PFSK-1 (cell line): ENCODE results near the gene APBB2.

ENCODE experiments used
- FOXP2 ChIP-seq: optimal IDR thresholded peaks from 2 replicates; pipeline ENCODE3; 2011; ENCODE audit warnings: borderline replicate concordance, control low read depth, inconsistent platforms; ENCODE audit not compliant: insufficient read depth; ENCODE audit errors: extremely low read length, extremely low read depth
- POLR2AphosphoS5 ChIP-seq: IDR thresholded peaks from 2 replicates; pipeline ENCODE4 v1.6.1; 2012; ENCODE audit warnings: low read depth, mild to moderate bottlenecking, control low read depth, low read length, moderate library complexity
- SIN3A ChIP-seq: IDR thresholded peaks from 2 replicates; pipeline ENCODE4 v1.6.1; 2012; ENCODE audit warnings: mild to moderate bottlenecking, low read length, moderate library complexity, borderline replicate concordance; ENCODE audit not compliant: insufficient read depth
- TAF1 ChIP-seq: IDR thresholded peaks from 2 replicates; pipeline ENCODE4 v1.6.1; 2012; ENCODE audit warnings: low read length, control low read depth, borderline replicate concordance; ENCODE audit not compliant: insufficient read depth
- TF ChIP-seq, protein P1 (sequence below), 2 experiments: IDR thresholded peaks; 2 replicates each; pipeline versions ENCODE4 v1.6.1 to v1.8.0; 2011 to 2012; ENCODE audit warnings: low read depth in 2 of 2, low read length in 2 of 2, control low read depth in 1 of 2, inconsistent platforms in 1 of 2, mild to moderate bottlenecking in 1 of 2, moderate library complexity in 1 of 2; ENCODE audit not compliant: insufficient read depth in 1 of 2

Gene APBB2

DNA sequence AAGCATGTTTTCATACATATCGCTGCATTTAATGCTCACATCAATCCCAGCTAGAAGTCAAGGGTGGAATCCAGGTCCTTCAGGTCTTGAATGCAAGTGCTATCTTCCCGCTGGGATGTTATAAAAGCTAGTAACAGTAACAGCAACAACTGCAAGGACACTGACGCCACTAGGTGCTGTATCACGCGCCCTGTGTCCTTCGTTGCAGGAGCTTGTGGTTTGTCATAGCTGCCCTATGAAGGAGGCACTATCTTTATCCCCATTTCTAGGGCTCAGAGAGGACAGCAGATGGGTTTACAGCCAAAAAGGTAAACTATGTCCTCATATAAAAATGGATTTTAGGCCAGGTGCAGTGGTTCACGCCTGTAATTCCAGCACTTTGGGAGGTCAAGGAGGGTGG, 261.7 kb downstream of the APBB2 start:
- no peak for TF ChIP-seq SIN3A
- no peak for TF ChIP-seq POLR2AphosphoS5
- TF ChIP-seq FOXP2, result no peak
- TF ChIP-seq TAF1, result no peak
- TF ChIP-seq, protein P1, sequence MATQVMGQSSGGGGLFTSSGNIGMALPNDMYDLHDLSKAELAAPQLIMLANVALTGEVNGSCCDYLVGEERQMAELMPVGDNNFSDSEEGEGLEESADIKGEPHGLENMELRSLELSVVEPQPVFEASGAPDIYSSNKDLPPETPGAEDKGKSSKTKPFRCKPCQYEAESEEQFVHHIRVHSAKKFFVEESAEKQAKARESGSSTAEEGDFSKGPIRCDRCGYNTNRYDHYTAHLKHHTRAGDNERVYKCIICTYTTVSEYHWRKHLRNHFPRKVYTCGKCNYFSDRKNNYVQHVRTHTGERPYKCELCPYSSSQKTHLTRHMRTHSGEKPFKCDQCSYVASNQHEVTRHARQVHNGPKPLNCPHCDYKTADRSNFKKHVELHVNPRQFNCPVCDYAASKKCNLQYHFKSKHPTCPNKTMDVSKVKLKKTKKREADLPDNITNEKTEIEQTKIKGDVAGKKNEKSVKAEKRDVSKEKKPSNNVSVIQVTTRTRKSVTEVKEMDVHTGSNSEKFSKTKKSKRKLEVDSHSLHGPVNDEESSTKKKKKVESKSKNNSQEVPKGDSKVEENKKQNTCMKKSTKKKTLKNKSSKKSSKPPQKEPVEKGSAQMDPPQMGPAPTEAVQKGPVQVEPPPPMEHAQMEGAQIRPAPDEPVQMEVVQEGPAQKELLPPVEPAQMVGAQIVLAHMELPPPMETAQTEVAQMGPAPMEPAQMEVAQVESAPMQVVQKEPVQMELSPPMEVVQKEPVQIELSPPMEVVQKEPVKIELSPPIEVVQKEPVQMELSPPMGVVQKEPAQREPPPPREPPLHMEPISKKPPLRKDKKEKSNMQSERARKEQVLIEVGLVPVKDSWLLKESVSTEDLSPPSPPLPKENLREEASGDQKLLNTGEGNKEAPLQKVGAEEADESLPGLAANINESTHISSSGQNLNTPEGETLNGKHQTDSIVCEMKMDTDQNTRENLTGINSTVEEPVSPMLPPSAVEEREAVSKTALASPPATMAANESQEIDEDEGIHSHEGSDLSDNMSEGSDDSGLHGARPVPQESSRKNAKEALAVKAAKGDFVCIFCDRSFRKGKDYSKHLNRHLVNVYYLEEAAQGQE (IDR thresholded peaks at IDR 0.05; ENCODE audit: insufficient read depth in 1 of 2, low read depth in 2 of 2, low read length in 2 of 2), result no peak

DNA sequence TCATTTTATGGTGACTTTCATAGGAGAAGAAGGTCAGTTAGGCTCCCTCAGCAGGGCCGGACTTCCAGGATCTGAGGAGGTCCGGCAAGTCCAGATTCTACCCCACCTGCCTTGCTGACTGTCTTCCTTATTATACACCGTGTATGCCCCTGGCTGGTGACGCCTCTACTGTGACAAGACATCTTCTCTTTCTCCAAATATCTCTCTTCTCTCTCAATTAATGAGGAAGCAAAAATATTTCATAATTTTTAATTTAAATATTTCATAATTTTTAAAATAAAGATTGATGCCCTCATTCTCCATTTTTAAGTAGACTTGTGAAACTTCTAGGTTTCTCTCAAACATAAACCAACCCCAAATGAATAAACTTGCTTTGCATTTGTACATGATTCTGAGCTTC, 262.1 kb downstream of the APBB2 start:
- TF ChIP-seq POLR2AphosphoS5, result no peak
- TF ChIP-seq TAF1, result no peak
- TF ChIP-seq, protein P1 (IDR thresholded peaks at IDR 0.05; ENCODE audit: insufficient read depth in 1 of 2, low read depth in 2 of 2, low read length in 2 of 2), result no peak
- no peak for TF ChIP-seq SIN3A
- TF ChIP-seq FOXP2, result no peak

DNA sequence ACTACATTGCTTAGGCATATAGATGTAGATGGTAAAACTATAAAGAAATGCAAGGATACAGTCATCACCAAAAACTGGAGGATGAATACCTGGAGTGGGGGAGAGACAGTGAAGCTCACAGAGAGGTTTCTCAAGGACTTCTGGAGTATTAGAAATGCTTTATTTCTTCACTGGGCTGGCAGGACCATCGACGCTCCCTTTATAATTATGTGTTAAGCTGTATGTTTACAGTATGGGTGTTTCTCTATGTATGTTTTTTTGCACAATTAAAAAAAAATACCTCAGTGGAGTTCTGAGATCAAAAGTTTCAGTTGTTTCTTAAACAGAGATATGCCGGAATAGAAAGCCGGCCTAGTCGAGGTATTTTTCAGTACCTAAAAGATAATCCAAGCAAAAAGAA, 263.3 kb downstream of the APBB2 start:
- TF ChIP-seq, protein P1 (IDR thresholded peaks at IDR 0.05; ENCODE audit: insufficient read depth in 1 of 2, low read depth in 2 of 2, low read length in 2 of 2), result no peak
- TF ChIP-seq SIN3A (no peak), FOXP2 (no peak), TAF1 (no peak)

DNA sequence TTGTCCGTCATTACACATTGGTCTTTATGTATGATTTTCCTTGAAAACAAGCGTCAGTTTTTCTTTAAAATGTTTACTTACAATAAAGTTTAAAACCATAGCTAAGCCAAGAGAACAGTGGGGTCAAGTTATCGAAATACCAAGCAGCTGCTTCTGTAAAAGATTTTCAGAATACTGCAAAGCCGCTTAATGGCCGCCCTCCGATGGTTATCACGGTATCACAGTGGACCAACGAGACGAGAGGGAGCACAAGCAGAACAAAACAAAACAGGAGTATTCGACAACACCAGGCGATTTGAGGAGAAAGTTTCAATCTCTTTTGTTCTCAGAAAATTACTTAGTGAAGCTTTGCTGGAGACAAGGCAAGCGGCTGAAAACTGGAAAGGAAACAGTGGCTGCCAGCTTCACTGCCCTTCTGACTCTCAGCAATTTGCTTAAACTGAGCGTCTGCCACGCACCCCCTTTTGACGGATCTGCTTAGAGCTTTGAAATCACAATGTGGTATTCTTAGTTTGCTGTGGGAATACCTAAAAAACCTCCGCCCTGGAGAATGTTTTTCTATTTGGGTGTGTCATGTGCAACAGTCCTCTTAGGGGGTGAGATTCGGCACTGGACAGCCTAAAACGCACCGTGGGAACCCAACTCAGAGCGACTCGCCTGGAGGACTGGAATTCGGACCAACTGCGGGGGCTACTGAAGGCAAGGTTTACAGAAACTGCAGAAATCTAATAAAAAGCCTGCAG, 264.8 kb downstream of the APBB2 start:
- TF ChIP-seq POLR2AphosphoS5 (no peak), FOXP2 (no peak), TAF1 (no peak), SIN3A (no peak)
- TF ChIP-seq, protein P1 (IDR thresholded peaks at IDR 0.05; ENCODE audit: insufficient read depth in 1 of 2, low read depth in 2 of 2, low read length in 2 of 2), result no peak

DNA sequence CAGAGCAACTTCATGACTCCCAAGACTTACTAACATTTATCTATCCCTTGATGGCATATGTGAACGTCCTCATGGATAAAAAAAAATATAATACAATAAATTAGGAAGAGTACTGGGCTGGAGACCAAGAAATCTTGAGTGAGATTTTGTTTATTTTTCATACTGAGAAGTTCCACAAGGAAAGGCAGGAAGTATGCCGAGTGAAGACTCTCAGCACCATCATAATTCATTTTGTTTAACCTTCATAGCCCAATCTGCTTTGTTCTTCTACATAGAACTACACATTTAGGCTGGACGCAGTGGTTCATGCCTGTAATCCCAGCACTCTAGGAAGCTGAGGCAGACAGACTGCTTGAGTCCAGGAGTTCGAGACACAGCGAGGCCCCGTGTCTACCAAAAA, 266.3 kb downstream of the APBB2 start:
- TF ChIP-seq TAF1 (no peak), FOXP2 (no peak), SIN3A (no peak), POLR2AphosphoS5 (no peak)
- TF ChIP-seq, protein P1 (IDR thresholded peaks at IDR 0.05; ENCODE audit: insufficient read depth in 1 of 2, low read depth in 2 of 2, low read length in 2 of 2), result no peak
